Smooth muscle cell (in vitro differentiated cells): ENCODE measurements around the gene RNF215. TPM values are rescaled to one million over a fixed set of nuclear protein-coding genes. Genes with fewer than 3 reads are reported as not detected.
A peak's percentile ranks its signal among the peaks of the same experiment; 100 is the strongest.

Source experiments
- DNase-seq: peaks from one replicate; lab custom pipeline; 2025; ENCODE audit not compliant: unreplicated experiment; lab: John Stamatoyannopoulos, UW
- H2AFZ ChIP-seq: fragments of 200-600 bp; sonication (generic); 2 replicates; pipeline ENCODE4 v1.6.0; 2016; ENCODE audit warnings: antibody characterized with exemption, low read depth, mild to moderate bottlenecking
- H3F3A ChIP-seq: fragments of 200-600 bp; sonication (generic); 2 replicates; pipeline ENCODE4 v1.6.0; 2017; ENCODE audit warnings: antibody characterized with exemption, low read depth
- H3K27ac ChIP-seq: fragments of 200-600 bp; sonication (generic); 2 replicates; pipeline ENCODE4 v1.5.1; 2016; ENCODE audit warnings: low read depth, mild to moderate bottlenecking
- H3K27me3 ChIP-seq: fragments of 200-600 bp; sonication (generic); 2 replicates; pipeline ENCODE4 v1.6.1; 2016; ENCODE audit warnings: low read depth, mild to moderate bottlenecking
- H3K36me3 ChIP-seq: fragments of 200-600 bp; sonication (generic); 2 replicates; pipeline ENCODE4 v1.5.1; 2016; ENCODE audit warnings: low read depth
- H3K4me1 ChIP-seq: fragments of 200-600 bp; sonication (generic); 2 replicates; pipeline ENCODE4 v1.5.1; 2016; ENCODE audit warnings: low read depth
- H3K4me2 ChIP-seq: fragments of 200-600 bp; sonication (generic); 2 replicates; pipeline ENCODE4 v1.6.0; 2016; ENCODE audit warnings: mild to moderate bottlenecking
- H3K4me3 ChIP-seq: fragments of 200-600 bp; sonication (generic); 2 replicates; pipeline ENCODE4 v1.5.1; 2016; ENCODE audit warnings: mild to moderate bottlenecking
- H3K79me2 ChIP-seq: fragments of 200-600 bp; sonication (generic); 2 replicates; pipeline ENCODE4 v1.6.0; 2016; ENCODE audit warnings: low read depth, mild to moderate bottlenecking
- H3K9ac ChIP-seq: fragments of 200-600 bp; sonication (generic); 2 replicates; pipeline ENCODE4 v1.6.0; 2016; ENCODE audit warnings: low read depth
- H3K9me3 ChIP-seq: fragments of 200-600 bp; sonication (generic); replicated peaks from 2 replicates; pipeline ENCODE4 v1.5.1; 2016; ENCODE audit warnings: low read depth
- H4K20me1 ChIP-seq: fragments of 200-600 bp; sonication (generic); 2 replicates; pipeline ENCODE4 v1.6.0; 2016; ENCODE audit warnings: low read depth
- WGBS: methylation state at CpG from one replicate; pipeline ENCODE4 v1.1.7; 2016; ENCODE audit warnings: low lambda C conversion rate; 5-methylcytosine and 5-hydroxymethylcytosine counted together
- polyA plus RNA-seq: library from polyadenylated mRNA; unstranded; fragments of >200 nt; fragmentation: Nextera tagmentation; extraction: Ambion mirVana; gene quantifications from 2 replicates; pipeline ENCODE4 v1.2.1, GENCODE V29; 2016
- total RNA-seq: library from RNA; depleted of rRNA; stranded (reverse); fragments of >200 nt; gene quantifications from 2 replicates; pipeline ENCODE4 v1.2.3, GENCODE V29; 2014
- TF ChIP-seq, protein P1 (sequence below): fragments of 200-600 bp; sonication (generic); IDR thresholded peaks from 2 replicates; pipeline ENCODE4 v1.5.1; 2017; ENCODE audit warnings: borderline replicate concordance, mild to moderate bottlenecking, antibody characterized with exemption; ENCODE audit not compliant: insufficient read depth, poor library complexity, severe bottlenecking

Gene RNF215
- 11.6 and 21.2 TPM in 2 replicates for total RNA-seq
- polyA plus RNA-seq, result 3.4 and 5.9 TPM in 2 replicates

DNA sequence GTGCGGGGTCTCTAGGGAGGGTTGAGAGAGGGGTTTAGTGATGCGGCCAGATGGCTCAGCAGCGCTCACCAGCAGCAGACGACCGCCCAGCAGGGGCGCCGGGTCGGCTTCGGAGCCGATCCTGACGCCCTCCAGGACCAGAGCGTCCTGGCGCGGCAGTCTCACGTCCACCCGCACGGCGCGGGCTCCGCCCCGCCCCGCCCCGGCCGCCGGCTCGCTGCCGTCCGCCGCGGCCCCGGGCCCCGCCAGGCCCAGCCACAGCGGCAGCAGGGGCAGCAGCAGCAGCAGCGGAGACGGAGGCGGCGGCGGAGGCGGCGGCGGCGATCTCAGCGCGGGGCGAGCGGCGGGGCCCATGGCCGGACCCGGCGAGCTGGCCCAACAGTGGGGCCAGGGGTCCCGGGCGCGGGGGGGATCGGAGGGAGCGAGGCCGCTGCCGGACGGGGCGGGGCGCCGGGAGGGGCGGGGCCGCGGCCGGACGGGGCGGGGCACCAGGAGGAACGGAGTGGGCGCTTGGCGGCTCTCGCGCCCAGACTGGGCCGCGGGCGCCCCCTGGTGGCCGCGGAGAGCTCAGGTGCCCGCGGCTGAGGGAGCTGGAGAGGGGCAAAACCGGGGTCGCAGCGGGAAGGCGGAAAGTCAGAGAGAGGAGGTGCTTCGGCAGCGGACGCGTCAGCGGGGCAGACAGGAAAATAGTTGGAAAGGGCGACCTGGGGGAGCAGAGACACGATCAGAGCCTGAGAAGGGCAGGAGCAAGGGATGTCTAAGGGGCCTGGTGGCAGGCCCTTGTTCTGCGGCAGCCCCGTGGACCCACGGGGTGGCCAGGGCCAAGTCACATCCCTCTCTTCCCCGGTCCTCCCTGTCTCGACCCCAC, at the start of gene RNF215:
Gene RNF215, minus strand, starts transcription at position 452 of the 868 bp plus-strand sequence. Its CDS starts 98 bp downstream, at position 354.
- Histone ChIP-seq H3K4me2 (peak within 1 kb of the TSS; percentile 98), H3K9ac (no peak within 1 kb of the TSS), H3K27me3 (no peaks in the 10 kb centered on the region), H2AFZ (peak within 1 kb of the TSS; percentile 95), H3K4me3 (peak within 1 kb of the TSS; percentile 66), H3K9me3 (no peaks in the 10 kb centered on the region), H3K27ac (no peak within 1 kb of the TSS), H3K79me2 (no peaks in the 10 kb centered on the region), H3K4me1 (peaks cover 8% of the 10 kb centered on the region), H3K36me3 (no peaks in the 10 kb centered on the region), H3F3A (no peaks in the 10 kb centered on the region), H4K20me1 (no peaks in the 10 kb centered on the region)
- TF ChIP-seq, protein P1, sequence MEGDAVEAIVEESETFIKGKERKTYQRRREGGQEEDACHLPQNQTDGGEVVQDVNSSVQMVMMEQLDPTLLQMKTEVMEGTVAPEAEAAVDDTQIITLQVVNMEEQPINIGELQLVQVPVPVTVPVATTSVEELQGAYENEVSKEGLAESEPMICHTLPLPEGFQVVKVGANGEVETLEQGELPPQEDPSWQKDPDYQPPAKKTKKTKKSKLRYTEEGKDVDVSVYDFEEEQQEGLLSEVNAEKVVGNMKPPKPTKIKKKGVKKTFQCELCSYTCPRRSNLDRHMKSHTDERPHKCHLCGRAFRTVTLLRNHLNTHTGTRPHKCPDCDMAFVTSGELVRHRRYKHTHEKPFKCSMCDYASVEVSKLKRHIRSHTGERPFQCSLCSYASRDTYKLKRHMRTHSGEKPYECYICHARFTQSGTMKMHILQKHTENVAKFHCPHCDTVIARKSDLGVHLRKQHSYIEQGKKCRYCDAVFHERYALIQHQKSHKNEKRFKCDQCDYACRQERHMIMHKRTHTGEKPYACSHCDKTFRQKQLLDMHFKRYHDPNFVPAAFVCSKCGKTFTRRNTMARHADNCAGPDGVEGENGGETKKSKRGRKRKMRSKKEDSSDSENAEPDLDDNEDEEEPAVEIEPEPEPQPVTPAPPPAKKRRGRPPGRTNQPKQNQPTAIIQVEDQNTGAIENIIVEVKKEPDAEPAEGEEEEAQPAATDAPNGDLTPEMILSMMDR, result peak; percentile 95
- DNase-seq, result peak; percentile 72
- WGBS, result 4% methylated on average over 54 of the region's 95 CpGs

DNA sequence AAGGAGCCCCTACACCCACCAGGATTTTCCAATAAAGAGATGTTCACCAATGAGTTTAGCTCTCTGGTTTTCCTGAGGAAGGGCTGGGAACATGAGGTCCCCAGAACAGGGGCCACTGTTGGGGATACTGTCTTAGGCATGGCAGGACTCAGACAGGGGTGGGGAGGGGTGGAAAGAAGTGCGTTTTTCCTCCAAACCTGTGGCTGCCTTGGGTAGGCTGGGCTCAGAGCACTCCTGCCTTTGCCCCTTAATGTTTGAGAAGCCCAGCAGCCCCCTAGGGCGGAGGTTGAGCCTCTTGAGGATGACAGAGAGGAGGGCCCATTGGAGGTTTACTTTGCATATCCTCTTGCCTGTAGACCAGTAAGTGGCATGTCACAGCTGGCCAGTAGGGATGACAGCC, 49.0 kb upstream of the RNF215 start:
- TF ChIP-seq, protein P1, result no peak
- Histone ChIP-seq H3K27me3 (no peaks in the 10 kb centered on the region), H3K9me3 (no peaks in the 10 kb centered on the region), H3K36me3 (no peaks in the 10 kb centered on the region), H4K20me1 (no peaks in the 10 kb centered on the region), H3K4me2 (no peak overlapping the region), H3K27ac (no peak overlapping the region), H3F3A (no peaks in the 10 kb centered on the region), H3K4me1 (no peaks in the 10 kb centered on the region), H2AFZ (no peak overlapping the region), H3K79me2 (no peaks in the 10 kb centered on the region), H3K9ac (no peak overlapping the region), H3K4me3 (no peak overlapping the region)
- 100% methylated on average over 2 of the region's 2 CpGs for WGBS
- DNase-seq, result no peak

DNA sequence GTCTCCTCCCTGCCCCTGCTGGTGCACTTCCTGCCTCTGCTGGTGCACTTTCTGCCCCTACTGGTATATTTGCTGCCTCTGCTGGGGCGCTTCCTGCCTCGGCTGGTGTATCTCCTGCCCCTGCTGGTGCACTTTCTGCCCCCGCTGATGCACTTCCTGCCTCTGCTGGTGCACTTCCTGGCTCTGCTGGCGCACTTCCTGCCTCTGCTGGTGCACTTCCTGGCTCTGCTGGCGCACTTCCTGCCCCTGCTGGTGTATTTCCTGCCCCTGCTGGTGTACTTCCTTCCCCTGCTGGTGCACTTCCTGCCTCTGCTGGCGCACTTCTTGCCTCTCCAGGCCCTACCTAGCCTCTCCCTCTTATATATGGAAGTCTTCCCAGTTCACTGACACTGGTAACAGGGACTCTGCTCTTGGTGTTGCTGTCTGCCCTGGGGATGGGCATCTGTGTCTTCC, 48.5 kb upstream of the RNF215 start:
- Histone ChIP-seq H3F3A (no peaks in the 10 kb centered on the region), H2AFZ (no peak overlapping the region), H4K20me1 (no peaks in the 10 kb centered on the region), H3K4me1 (no peaks in the 10 kb centered on the region), H3K4me3 (no peak overlapping the region), H3K27me3 (no peaks in the 10 kb centered on the region), H3K79me2 (no peaks in the 10 kb centered on the region), H3K9ac (no peak overlapping the region), H3K36me3 (no peaks in the 10 kb centered on the region), H3K27ac (no peak overlapping the region), H3K9me3 (no peaks in the 10 kb centered on the region), H3K4me2 (no peak overlapping the region)
- WGBS, result 88% methylated on average over 6 of the region's 6 CpGs
- TF ChIP-seq, protein P1, result no peak
- DNase-seq, result no peak
